ENCODE results near the gene CHCHD3. TPM values are rescaled to one million over a fixed set of nuclear protein-coding genes. Genes with fewer than 3 reads are reported as not detected.

Gene CHCHD3
- total and polyA plus RNA-seq, 9 of the 15 experiments (the other 6 are each of a cell fraction or from before 2014, with no cell fraction given), result 66.2 to 279 (median 204) TPM

- TF ChIP-seq ETV6 (IDR thresholded peaks at IDR 0.05; ENCODE audit: borderline replicate concordance in 1 of 2, low read depth in 2 of 2, low read length in 1 of 2) (no peak), ETV6 (CRISPR knock-in tag; IDR thresholded peaks at IDR 0.05; ENCODE audit: borderline replicate concordance) (no peak), SP1 (CRISPR knock-in tag; IDR thresholded peaks at IDR 0.05) (no peak), MYC (IDR thresholded peaks at IDR 0.05; ENCODE audit: low read depth, low read length) (no peak), MYC (CRISPR knock-in tag; IDR thresholded peaks at IDR 0.05; ENCODE audit: borderline replicate concordance, low read depth) (no peak), ATF7 (IDR thresholded peaks at IDR 0.05) (0 out of 2 replicates have a peak, but pooled peaks have one; percentile 20), CCNT2 (IDR thresholded peaks at IDR 0.05; ENCODE audit: borderline replicate concordance, extremely low read depth, insufficient read length, low read depth, low read length) (no peak), DLX4 (CRISPR knock-in tag; IDR thresholded peaks at IDR 0.05) (no peak), DPF2 (IDR thresholded peaks at IDR 0.05) (0 out of 2 replicates have a peak, but pooled peaks have one; percentile 33), ESRRB (CRISPR knock-in tag; IDR thresholded peaks at IDR 0.05; ENCODE audit: borderline replicate concordance) (no peak)
These were observed 308.3 kb downstream of the CHCHD3 start (continued) for GRCh38 chr7:132773527-132773956.

GRCh38 chr7:132771301-132771730 lies 310.6 kb downstream of the CHCHD3 start:
- CTCF ChIA-PET (ENCODE audit: low intra/inter-chr PET ratio), result no interaction called here
- H3K9me1 ChIP-seq (ENCODE audit: control insufficient read depth, insufficient read depth, low read length), result no peaks in the 10 kb centered on the region
- no peak overlapping the region for H2AFZ ChIP-seq (ENCODE audit: low read depth, low read length)
- WGBS (ENCODE audit: insufficient coverage, low coverage, missing lambda C conversion rate), result 6% methylated on average over 6 of the region's 6 CpGs
- H3K27me3 ChIP-seq (ENCODE audit: control insufficient read depth in 2 of 2, insufficient read depth in 2 of 2, low read length in 2 of 2), result peaks cover 11 to 23% of the 10 kb centered on the region in 2 experiments
- no peak overlapping the region for H3K4me3 ChIP-seq
- POLR2A ChIA-PET, result interaction anchor here (0.9 to 1.0 kb wide), 2 partner anchors 13 to 67 kb away, joined by 3 read pairs; no protein-coding TSS in a partner anchor
- no TSS peak for BruUV-seq (replicated peaks)
- DNase-seq (ENCODE audit: extremely low read depth in 1 of 4, low spot score in 3 of 4) (no peak), FAIRE-seq (no peak), ATAC-seq (peak; percentile 60)
- H3K27ac ChIP-seq (ENCODE audit: extremely low read depth, low read depth, low read length), result no peak overlapping the region
- H3K36me3 ChIP-seq (ENCODE audit: control insufficient read depth, insufficient read depth, low read length), result no peaks in the 10 kb centered on the region
- H3K4me2 ChIP-seq (ENCODE audit: insufficient read depth, low read length), result no peak overlapping the region
- H3K9ac ChIP-seq (ENCODE audit: insufficient read depth in 1 of 2, low read depth in 2 of 2, low read length in 2 of 2), result no peak overlapping the region
- H3K4me1 ChIP-seq (replicated peaks in 1 of 2; ENCODE audit: control insufficient read depth in 2 of 2, insufficient read depth in 2 of 2, low read length in 2 of 2), result no peaks in the 10 kb centered on the region
- in situ Hi-C loops (cut with MboI) (no loop called here), intact Hi-C loops (cut with micrococcal nuclease) (no loop called here)
- no peaks in the 10 kb centered on the region; the same call in 1 of the 2 replicates for H3K9me3 ChIP-seq (replicated peaks; ENCODE audit: control insufficient read depth, insufficient read depth, low read depth, low read length)
- TF ChIP-seq DPF2 (IDR thresholded peaks at IDR 0.05) (no peak), SETDB1 (IDR thresholded peaks at IDR 0.05; ENCODE audit: low read length) (no peak), NR1H2 (CRISPR knock-in tag; IDR thresholded peaks at IDR 0.05) (no peak), PREB (CRISPR knock-in tag; IDR thresholded peaks at IDR 0.05) (0 out of 2 replicates have a peak, but pooled peaks have one; percentile 29), RFX1 (IDR thresholded peaks at IDR 0.05) (no peak), KLF16 (IDR thresholded peaks at IDR 0.05) (no peak), SREBF1 (IDR thresholded peaks at IDR 0.05; ENCODE audit: borderline replicate concordance, low read depth, low read length) (no peak)
- H4K20me1 ChIP-seq (replicated peaks; ENCODE audit: control insufficient read depth, insufficient read depth, low read length), result no peaks in the 10 kb centered on the region
- no peaks in the 10 kb centered on the region for H3K79me2 ChIP-seq (ENCODE audit: control insufficient read depth, insufficient read depth, low read length)

Data from K562 (cell line).